HepG2 (cell line): Measurements from ENCODE around the gene PGPEP1. TPM values are rescaled to one million over a fixed set of nuclear protein-coding genes. Genes with fewer than 3 reads are reported as not detected.
A peak's percentile ranks its signal among the peaks of the same experiment; 100 is the strongest.

Experiments used
- FOXC1 ChIP-seq: sonication (generic); formaldehyde crosslinking; IDR thresholded peaks from 2 replicates; pipeline ENCODE4 v1.8.0; 2022; ENCODE audit warnings: mild to moderate bottlenecking, missing genetic modification reagents, borderline replicate concordance
- POGZ ChIP-seq: sonication (generic); formaldehyde crosslinking; IDR thresholded peaks from 2 replicates; pipeline ENCODE4 v1.4.0; 2020; ENCODE audit warnings: mild to moderate bottlenecking, missing genetic modification reagents
- RORA ChIP-seq: sonication (generic); formaldehyde crosslinking; IDR thresholded peaks from 2 replicates; pipeline ENCODE4 v1.5.0; 2020; ENCODE audit warnings: mild to moderate bottlenecking, missing genetic modification reagents, moderate library complexity
- SOX5 ChIP-seq: IDR thresholded peaks from 2 replicates; pipeline ENCODE4 v1.6.1; 2016; ENCODE audit warnings: borderline replicate concordance
- ZFP36L2 ChIP-seq: sonication (generic); formaldehyde crosslinking; IDR thresholded peaks from 2 replicates; pipeline ENCODE4 v1.4.0; 2020; ENCODE audit warnings: missing genetic modification reagents
- ZNF33A ChIP-seq: sonication (generic); formaldehyde crosslinking; IDR thresholded peaks from 2 replicates; pipeline ENCODE4 v1.5.1; 2020; ENCODE audit warnings: missing genetic modification reagents, mild to moderate bottlenecking, moderate library complexity, borderline replicate concordance
- ZNF558 ChIP-seq: sonication (generic); formaldehyde crosslinking; IDR thresholded peaks from 2 replicates; pipeline ENCODE4 v1.9.0; 2022; ENCODE audit warnings: mild to moderate bottlenecking, missing genetic modification reagents, borderline replicate concordance
- ZNF616 ChIP-seq: sonication (generic); formaldehyde crosslinking; IDR thresholded peaks from 2 replicates; pipeline ENCODE4 v1.5.0; 2020; ENCODE audit warnings: low read depth, mild to moderate bottlenecking, missing genetic modification reagents
- polyA plus RNA-seq, 8 experiments: library from polyadenylated mRNA; depleted of rRNA in 3 of 8; stranded (reverse) in 7 of 8; unstranded in 1 of 8; fragments of >200 nt; fragmentation: Illumina TruSeq in 4 of 8; extraction: Trizol in 4 of 8; gene quantifications; 2 replicates each; pipeline versions ENCODE4 v1.2.1 to v1.2.3, GENCODE V29; 2011 to 2016; ENCODE audit warnings: low read depth in 4 of 8, missing spikeins in 1 of 8, mixed read lengths in 1 of 8; ENCODE audit not compliant: insufficient read depth in 1 of 8
- total RNA-seq, 5 experiments: library from RNA; depleted of rRNA; stranded (reverse); fragments of >200 nt; fragmentation: Illumina TruSeq; extraction: Trizol; gene quantifications; 2 replicates each; pipeline ENCODE4 v1.2.3, GENCODE V29; 2016; ENCODE audit warnings: low read depth in 1 of 5
- TF ChIP-seq, protein P1 (sequence below), 2 experiments: fragments of 450-650 bp in 1 of 2; sonication (generic) in 1 of 2; formaldehyde crosslinking in 1 of 2; IDR thresholded peaks; 2 replicates each; pipeline versions ENCODE4 v1.6.1 to v1.8.0; 2016 to 2022; ENCODE audit warnings: antibody characterized with exemption in 1 of 2, mild to moderate bottlenecking in 1 of 2, missing genetic modification reagents in 1 of 2
- TF ChIP-seq, protein P2 (sequence below): sonication (generic); formaldehyde crosslinking; conservative IDR thresholded peaks from 2 replicates; pipeline ENCODE4 v1.5.0; 2020; ENCODE audit warnings: missing genetic modification reagents
- TF ChIP-seq, protein P3 (sequence below): sonication (generic); formaldehyde crosslinking; IDR thresholded peaks from 2 replicates; pipeline ENCODE4 v1.5.1; 2020; ENCODE audit warnings: missing genetic modification reagents, mild to moderate bottlenecking, borderline replicate concordance

PGPEP1 gene
- total and polyA plus RNA-seq, 2 of the 13 experiments (the other 11 are each of a cell fraction or from before 2014, with no cell fraction given): 53.1 to 56.6 TPM

DNA sequence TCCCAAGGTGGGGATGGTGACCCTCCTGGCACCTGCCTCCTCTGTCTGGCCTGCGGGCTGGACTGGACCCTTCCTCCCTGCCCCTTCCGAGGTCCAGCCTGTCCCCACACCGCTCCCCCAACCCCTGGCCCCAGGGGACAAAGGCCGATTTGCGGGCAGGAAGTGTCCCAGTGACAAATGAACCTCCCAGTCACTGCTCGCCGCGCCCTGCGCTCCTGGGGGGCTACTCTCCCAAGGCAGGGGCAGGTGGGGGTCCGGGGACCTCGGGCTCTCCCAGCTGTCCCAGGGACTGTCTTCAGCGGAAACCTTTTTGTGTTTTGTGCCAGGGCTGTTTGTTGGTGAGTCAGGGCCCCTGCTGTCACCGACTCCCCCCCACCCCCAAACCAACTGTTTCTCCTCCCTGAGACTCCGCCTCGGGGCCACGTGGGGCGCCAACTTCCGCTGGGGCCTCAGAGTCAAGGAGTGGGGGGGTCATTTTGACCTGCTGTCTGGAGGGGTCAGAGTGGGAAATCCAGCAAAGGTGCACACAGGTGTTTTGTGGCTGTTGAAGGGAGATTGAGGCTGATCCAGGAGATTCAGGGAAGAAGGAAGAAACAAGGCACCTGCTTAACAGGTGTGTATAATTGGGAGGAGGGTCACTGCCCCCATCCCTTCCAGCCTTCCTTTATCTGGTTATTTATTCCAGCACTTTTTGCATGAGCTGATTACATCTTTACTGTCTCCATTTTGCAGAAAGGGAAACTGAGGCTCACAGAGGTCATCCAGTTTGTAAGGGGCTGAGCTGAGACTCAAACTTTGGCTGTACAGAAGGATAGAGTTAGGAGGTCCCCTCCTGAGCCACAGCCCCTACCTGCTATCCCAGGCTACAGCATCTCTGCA lies 831 bp downstream of the PGPEP1 start (continued):
- TF ChIP-seq, protein P1, sequence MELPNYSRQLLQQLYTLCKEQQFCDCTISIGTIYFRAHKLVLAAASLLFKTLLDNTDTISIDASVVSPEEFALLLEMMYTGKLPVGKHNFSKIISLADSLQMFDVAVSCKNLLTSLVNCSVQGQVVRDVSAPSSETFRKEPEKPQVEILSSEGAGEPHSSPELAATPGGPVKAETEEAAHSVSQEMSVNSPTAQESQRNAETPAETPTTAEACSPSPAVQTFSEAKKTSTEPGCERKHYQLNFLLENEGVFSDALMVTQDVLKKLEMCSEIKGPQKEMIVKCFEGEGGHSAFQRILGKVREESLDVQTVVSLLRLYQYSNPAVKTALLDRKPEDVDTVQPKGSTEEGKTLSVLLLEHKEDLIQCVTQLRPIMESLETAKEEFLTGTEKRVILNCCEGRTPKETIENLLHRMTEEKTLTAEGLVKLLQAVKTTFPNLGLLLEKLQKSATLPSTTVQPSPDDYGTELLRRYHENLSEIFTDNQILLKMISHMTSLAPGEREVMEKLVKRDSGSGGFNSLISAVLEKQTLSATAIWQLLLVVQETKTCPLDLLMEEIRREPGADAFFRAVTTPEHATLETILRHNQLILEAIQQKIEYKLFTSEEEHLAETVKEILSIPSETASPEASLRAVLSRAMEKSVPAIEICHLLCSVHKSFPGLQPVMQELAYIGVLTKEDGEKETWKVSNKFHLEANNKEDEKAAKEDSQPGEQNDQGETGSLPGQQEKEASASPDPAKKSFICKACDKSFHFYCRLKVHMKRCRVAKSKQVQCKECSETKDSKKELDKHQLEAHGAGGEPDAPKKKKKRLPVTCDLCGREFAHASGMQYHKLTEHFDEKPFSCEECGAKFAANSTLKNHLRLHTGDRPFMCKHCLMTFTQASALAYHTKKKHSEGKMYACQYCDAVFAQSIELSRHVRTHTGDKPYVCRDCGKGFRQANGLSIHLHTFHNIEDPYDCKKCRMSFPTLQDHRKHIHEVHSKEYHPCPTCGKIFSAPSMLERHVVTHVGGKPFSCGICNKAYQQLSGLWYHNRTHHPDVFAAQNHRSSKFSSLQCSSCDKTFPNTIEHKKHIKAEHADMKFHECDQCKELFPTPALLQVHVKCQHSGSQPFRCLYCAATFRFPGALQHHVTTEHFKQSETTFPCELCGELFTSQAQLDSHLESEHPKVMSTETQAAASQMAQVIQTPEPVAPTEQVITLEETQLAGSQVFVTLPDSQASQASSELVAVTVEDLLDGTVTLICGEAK (IDR thresholded peaks at IDR 0.05): no peak
- TF ChIP-seq, protein P1 (CRISPR knock-in tag; IDR thresholded peaks at IDR 0.05): 0 out of 2 replicates have a peak, but pooled peaks have one; percentile 9
- TF ChIP-seq RORA (CRISPR knock-in tag) (no peak), ZNF33A (CRISPR knock-in tag) (no peak), ZNF558 (CRISPR knock-in tag) (0 out of 2 replicates have a peak, but pooled peaks have one; percentile 29), FOXC1 (CRISPR knock-in tag) (peak; percentile 20; the same call in 1 of the 2 replicates), ZNF616 (peak; percentile 61), POGZ (CRISPR knock-in tag) (no peak), ZFP36L2 (CRISPR knock-in tag) (no peak), SOX5 (peak; percentile 52)
- TF ChIP-seq, protein P2, sequence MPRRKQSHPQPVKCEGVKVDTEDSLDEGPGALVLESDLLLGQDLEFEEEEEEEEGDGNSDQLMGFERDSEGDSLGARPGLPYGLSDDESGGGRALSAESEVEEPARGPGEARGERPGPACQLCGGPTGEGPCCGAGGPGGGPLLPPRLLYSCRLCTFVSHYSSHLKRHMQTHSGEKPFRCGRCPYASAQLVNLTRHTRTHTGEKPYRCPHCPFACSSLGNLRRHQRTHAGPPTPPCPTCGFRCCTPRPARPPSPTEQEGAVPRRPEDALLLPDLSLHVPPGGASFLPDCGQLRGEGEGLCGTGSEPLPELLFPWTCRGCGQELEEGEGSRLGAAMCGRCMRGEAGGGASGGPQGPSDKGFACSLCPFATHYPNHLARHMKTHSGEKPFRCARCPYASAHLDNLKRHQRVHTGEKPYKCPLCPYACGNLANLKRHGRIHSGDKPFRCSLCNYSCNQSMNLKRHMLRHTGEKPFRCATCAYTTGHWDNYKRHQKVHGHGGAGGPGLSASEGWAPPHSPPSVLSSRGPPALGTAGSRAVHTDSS (CRISPR knock-in tag): no peak
- TF ChIP-seq, protein P3, sequence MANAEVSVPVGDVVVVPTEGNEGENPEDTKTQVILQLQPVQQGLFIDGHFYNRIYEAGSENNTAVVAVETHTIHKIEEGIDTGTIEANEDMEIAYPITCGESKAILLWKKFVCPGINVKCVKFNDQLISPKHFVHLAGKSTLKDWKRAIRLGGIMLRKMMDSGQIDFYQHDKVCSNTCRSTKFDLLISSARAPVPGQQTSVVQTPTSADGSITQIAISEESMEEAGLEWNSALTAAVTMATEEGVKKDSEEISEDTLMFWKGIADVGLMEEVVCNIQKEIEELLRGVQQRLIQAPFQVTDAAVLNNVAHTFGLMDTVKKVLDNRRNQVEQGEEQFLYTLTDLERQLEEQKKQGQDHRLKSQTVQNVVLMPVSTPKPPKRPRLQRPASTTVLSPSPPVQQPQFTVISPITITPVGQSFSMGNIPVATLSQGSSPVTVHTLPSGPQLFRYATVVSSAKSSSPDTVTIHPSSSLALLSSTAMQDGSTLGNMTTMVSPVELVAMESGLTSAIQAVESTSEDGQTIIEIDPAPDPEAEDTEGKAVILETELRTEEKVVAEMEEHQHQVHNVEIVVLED (CRISPR knock-in tag): no peak
